Measurements from ENCODE around the gene NFILZ. TPM values are rescaled to one million over a fixed set of nuclear protein-coding genes. Genes with fewer than 3 reads are reported as not detected.

Gene NFILZ
- polyA plus RNA-seq, 1 donor (not counting 4 experiments of a cell fraction or from before 2014, with no cell fraction given), result not detected

GRCh38 chr19:8584965-8585893, 45.2 kb upstream of the NFILZ start:
- Histone ChIP-seq H3K4me1 (ENCODE audit: control insufficient read depth, extremely low read depth, insufficient read depth, low read length) (no peaks in the 10 kb centered on the region), H3K9me3 (ENCODE audit: control insufficient read depth, low read depth, low read length) (no peaks in the 10 kb centered on the region), H3K4me2 (ENCODE audit: control insufficient read depth, extremely low read depth, insufficient read depth, low read depth, low read length) (no peak overlapping the region), H3K27ac (ENCODE audit: control insufficient read depth, insufficient read depth, low read length) (no peak overlapping the region), H3K27me3 (ENCODE audit: control insufficient read depth, extremely low read depth, insufficient read depth, low read length) (no peaks in the 10 kb centered on the region), H3K9ac (ENCODE audit: control insufficient read depth, extremely low read depth, insufficient read depth, low read length) (no peak overlapping the region), H2AFZ (ENCODE audit: control insufficient read depth, low read length) (no peak overlapping the region), H4K20me1 (ENCODE audit: control insufficient read depth, extremely low read depth, insufficient read depth, low read length) (no peaks in the 10 kb centered on the region), H3K36me3 (ENCODE audit: control insufficient read depth in 2 of 2, extremely low read depth in 1 of 2, insufficient read depth in 2 of 2, low read length in 2 of 2) (no peaks in the 10 kb centered on the region), H3K4me3 (ENCODE audit: control insufficient read depth in 2 of 3, extremely low read depth in 1 of 3, insufficient read depth in 2 of 3, low read depth in 1 of 3, low read length in 3 of 3) (no peak overlapping the region), H3K9me1 (ENCODE audit: control insufficient read depth, extremely low read depth, insufficient read depth, low read length) (no peaks in the 10 kb centered on the region), H3K79me2 (ENCODE audit: control insufficient read depth, insufficient read depth, low read length) (no peaks in the 10 kb centered on the region)
- no peak for FAIRE-seq
- dilution Hi-C loops (cut with MboI; ENCODE audit: extremely low pct_ligation_motif_present, low sequenced_read_pairs), result no loop called here
- TF ChIP-seq EZH2 (IDR thresholded peaks at IDR 0.05; ENCODE audit: low read length) (no peak), CTCF (optimal IDR thresholded peaks at IDR 0.05 in 1 of 3, IDR thresholded peaks at IDR 0.05 in 1 of 3, conservative IDR thresholded peaks at IDR 0.05 in 1 of 3; ENCODE audit: extremely low read depth in 1 of 3, insufficient read depth in 2 of 3, low read length in 3 of 3) (no peak)
- DNase-seq (ENCODE audit: low read depth, low spot score), result no peak

DNA sequence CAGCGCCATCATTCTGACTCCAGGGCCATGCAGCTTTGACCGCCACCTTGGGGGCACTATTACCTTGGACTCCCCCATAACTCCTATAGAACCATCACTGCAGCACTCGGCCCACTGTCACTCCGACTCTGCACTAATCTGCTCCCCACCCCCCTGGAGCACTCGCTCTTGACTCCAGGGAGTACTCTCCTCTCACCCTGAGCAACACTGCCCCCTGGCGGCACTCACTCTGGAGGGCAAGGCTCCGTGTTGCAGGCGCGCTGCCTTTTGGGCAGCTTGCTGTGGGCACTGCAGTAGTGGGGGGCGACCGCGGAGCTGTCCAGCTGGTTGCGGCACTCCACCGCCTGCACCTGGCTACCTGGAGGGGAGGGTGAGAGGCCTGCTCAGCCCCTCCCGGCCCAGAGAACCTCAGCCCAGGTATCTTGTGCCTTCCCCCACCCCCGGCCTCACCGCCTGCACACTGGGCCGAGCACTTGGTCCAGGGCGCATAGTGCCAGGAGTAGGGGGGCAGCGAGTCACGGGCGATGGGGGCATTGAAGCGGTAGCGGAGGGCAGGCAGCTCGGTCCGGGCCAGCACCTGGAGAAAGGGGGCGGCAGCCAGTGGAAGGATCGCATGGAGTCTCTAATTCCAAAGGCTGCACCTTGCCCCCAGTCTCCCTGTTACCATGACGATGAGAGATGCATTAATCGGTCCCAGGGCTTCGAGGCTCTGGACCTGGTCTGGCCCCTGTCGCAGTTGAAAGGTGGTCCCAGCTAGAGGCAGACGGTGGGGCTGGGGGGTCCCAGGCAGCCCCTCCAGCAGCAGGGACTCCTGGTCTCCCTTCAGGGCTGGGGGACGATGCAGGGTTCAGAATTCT, 44.3 kb upstream of the NFILZ start:
- Histone ChIP-seq H2AFZ (ENCODE audit: control insufficient read depth, low read length) (no peak overlapping the region), H3K4me1 (ENCODE audit: control insufficient read depth, extremely low read depth, insufficient read depth, low read length) (no peaks in the 10 kb centered on the region), H3K9me1 (ENCODE audit: control insufficient read depth, extremely low read depth, insufficient read depth, low read length) (no peaks in the 10 kb centered on the region), H3K36me3 (ENCODE audit: control insufficient read depth in 2 of 2, extremely low read depth in 1 of 2, insufficient read depth in 2 of 2, low read length in 2 of 2) (no peaks in the 10 kb centered on the region), H3K9ac (ENCODE audit: control insufficient read depth, extremely low read depth, insufficient read depth, low read length) (no peak overlapping the region), H3K79me2 (ENCODE audit: control insufficient read depth, insufficient read depth, low read length) (no peaks in the 10 kb centered on the region), H3K4me2 (ENCODE audit: control insufficient read depth, extremely low read depth, insufficient read depth, low read depth, low read length) (no peak overlapping the region), H3K9me3 (ENCODE audit: control insufficient read depth, low read depth, low read length) (no peaks in the 10 kb centered on the region), H3K27me3 (ENCODE audit: control insufficient read depth, extremely low read depth, insufficient read depth, low read length) (no peaks in the 10 kb centered on the region), H3K4me3 (ENCODE audit: control insufficient read depth in 2 of 3, extremely low read depth in 1 of 3, insufficient read depth in 2 of 3, low read depth in 1 of 3, low read length in 3 of 3) (no peak overlapping the region), H4K20me1 (ENCODE audit: control insufficient read depth, extremely low read depth, insufficient read depth, low read length) (no peaks in the 10 kb centered on the region), H3K27ac (ENCODE audit: control insufficient read depth, insufficient read depth, low read length) (no peak overlapping the region)
- TF ChIP-seq EZH2 (IDR thresholded peaks at IDR 0.05; ENCODE audit: low read length), result no peak
- peak; percentile 47 to 73 (median 61) for TF ChIP-seq CTCF (optimal IDR thresholded peaks at IDR 0.05 in 1 of 3, IDR thresholded peaks at IDR 0.05 in 1 of 3, conservative IDR thresholded peaks at IDR 0.05 in 1 of 3; ENCODE audit: extremely low read depth in 1 of 3, insufficient read depth in 2 of 3, low read length in 3 of 3)
- no peak for DNase-seq (ENCODE audit: low read depth, low spot score)
- FAIRE-seq, result no peak
- dilution Hi-C loops (cut with MboI; ENCODE audit: extremely low pct_ligation_motif_present, low sequenced_read_pairs), result no loop called here
